NCI-H187 (cell line): ENCODE data around the gene RBM14.
"Not testable (repeated sequence)": the region's sequence is repeated elsewhere in the genome, so short reads cannot be mapped to it uniquely, and the experiment has no call there.

Source experiments
- DNase-seq, 2 experiments: peaks; one replicate each; lab custom pipeline; 2025; lab: John Stamatoyannopoulos, UW

The RBM14 gene

GRCh38 chr11:66595245-66595904, 21.1 kb upstream of the RBM14 start:
- no peak for DNase-seq

- DNase-seq: no peak
Measured at GRCh38 chr11:66598993-66599392, 17.4 kb upstream of the RBM14 start.

GRCh38 chr11:66600219-66600618, 16.2 kb upstream of the RBM14 start:
- no peak for DNase-seq

- no peak for DNase-seq
Measured at GRCh38 chr11:66600631-66601233, 15.7 kb upstream of the RBM14 start.

GRCh38 chr11:66603072-66603471, 13.4 kb upstream of the RBM14 start:
- no peak for DNase-seq

GRCh38 chr11:66604155-66604554, 12.3 kb upstream of the RBM14 start:
- no peak for DNase-seq

GRCh38 chr11:66606608-66607007, 9.8 kb upstream of the RBM14 start:
- not testable (repeated sequence) for DNase-seq

- no peak for DNase-seq
Measured at GRCh38 chr11:66607126-66607834, 9.2 kb upstream of the RBM14 start.

- no peak for DNase-seq
Measured at GRCh38 chr11:66609721-66610617, 6.5 kb upstream of the RBM14 start.

GRCh38 chr11:66612458-66612857, 4.0 kb upstream of the RBM14 start:
- DNase-seq: no peak

- DNase-seq: no peak
Measured at GRCh38 chr11:66614073-66614472, 2.4 kb upstream of the RBM14 start.

- DNase-seq: no peak
Measured at GRCh38 chr11:66617155-66617834, 865 bp downstream of the RBM14 start.

GRCh38 chr11:66619080-66619554, 2.7 kb downstream of the RBM14 start:
- DNase-seq: no peak

GRCh38 chr11:66624450-66624849, 8.0 kb downstream of the RBM14 start:
- no peak for DNase-seq

- no peak for DNase-seq
Measured at GRCh38 chr11:66625041-66625751, 8.8 kb downstream of the RBM14 start.

GRCh38 chr11:66625752-66626149, 9.3 kb downstream of the RBM14 start:
- no peak for DNase-seq

GRCh38 chr11:66626382-66626781, 10.0 kb downstream of the RBM14 start:
- no peak for DNase-seq

GRCh38 chr11:66626926-66627325, 10.5 kb downstream of the RBM14 start:
- DNase-seq: no peak

GRCh38 chr11:66628061-66628603, 11.7 kb downstream of the RBM14 start:
- DNase-seq: no peak

- DNase-seq: no peak
Measured at GRCh38 chr11:66629356-66629755, 12.9 kb downstream of the RBM14 start.

- no peak for DNase-seq
Measured at GRCh38 chr11:66631883-66632282, 15.5 kb downstream of the RBM14 start.
